NCI-H69 (cell line): Measurements from ENCODE around the gene SELE.
"Not testable (repeated sequence)": the region's sequence is repeated elsewhere in the genome, so short reads cannot be mapped to it uniquely, and the experiment has no call there.

Experiments used
- DNase-seq: peaks from one replicate; lab custom pipeline; 2025; lab: John Stamatoyannopoulos, UW

Gene SELE

DNA sequence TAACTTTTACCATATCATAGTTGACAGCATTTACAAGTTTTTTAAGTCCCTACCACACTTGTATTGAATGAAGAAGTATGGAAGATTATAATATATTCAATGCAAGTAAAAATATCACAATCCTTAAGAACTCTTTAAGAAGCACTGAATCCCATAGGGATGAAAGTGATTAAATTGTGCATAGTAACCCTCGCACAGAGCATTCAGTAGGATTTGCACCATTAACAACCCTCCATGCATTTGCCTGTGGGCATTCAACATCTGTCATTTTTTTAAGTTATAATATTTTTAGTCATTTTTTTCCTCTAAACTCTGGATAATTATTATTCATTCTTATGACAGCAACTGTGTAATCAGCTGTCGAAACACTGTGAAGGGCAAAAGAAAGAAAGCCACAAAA is 10.1 kb downstream of the SELE start:
- DNase-seq: no peak

DNA sequence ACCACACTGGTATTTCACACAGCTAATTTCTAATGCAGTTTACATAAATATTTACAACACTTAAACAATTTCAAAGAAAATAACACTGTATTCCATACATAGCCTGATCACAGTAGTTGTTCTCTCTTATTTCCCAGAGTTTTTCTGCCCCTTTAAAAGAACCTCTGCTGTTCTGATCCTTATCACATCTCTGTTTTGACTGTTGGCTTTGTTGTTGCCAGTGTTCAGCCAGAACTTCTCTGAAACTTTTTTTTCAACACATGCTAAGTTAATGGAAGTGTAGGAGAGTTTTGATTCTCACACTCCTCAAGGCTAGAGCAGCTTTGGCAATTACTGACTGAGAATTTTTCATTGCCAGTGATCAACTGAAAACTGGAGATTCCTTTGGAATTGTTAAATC is 11.1 kb downstream of the SELE start:
- no peak for DNase-seq

- not testable (repeated sequence) for DNase-seq
Measured at GRCh38 chr1:169715100-169715499, 18.8 kb downstream of the SELE start.

GRCh38 chr1:169713090-169713489 is 20.8 kb downstream of the SELE start:
- DNase-seq: not testable (repeated sequence)

- DNase-seq: no peak
Measured at GRCh38 chr1:169712309-169712631, 21.6 kb downstream of the SELE start.

- DNase-seq: peak; percentile 76
Measured at GRCh38 chr1:169711469-169712308, 22.2 kb downstream of the SELE start, which contains the start of gene SELL. TSS of gene SELL (minus strand) at chr1:169711620. CDS start at chr1:169711498, 122 bp downstream.

DNA sequence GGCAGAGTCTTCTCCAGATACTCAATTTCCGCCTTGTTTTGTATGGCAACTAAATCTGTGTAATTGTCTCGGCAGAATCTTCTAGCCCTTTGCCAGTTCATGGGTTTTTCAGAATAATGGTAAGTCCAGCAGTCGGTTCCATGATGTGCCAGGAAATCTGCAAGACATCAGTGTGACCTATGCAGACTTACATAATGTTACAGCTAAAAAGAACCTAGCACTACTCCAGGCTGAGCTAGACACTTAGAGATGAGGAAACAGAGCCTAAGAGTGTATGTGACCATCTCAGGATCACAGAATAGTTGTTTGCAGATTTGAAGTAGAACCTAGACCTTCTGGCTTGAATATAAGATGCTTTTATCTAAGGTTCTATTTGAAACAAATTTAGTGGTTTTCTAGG is 25.2 kb downstream of the SELE start:
- DNase-seq: no peak

DNA sequence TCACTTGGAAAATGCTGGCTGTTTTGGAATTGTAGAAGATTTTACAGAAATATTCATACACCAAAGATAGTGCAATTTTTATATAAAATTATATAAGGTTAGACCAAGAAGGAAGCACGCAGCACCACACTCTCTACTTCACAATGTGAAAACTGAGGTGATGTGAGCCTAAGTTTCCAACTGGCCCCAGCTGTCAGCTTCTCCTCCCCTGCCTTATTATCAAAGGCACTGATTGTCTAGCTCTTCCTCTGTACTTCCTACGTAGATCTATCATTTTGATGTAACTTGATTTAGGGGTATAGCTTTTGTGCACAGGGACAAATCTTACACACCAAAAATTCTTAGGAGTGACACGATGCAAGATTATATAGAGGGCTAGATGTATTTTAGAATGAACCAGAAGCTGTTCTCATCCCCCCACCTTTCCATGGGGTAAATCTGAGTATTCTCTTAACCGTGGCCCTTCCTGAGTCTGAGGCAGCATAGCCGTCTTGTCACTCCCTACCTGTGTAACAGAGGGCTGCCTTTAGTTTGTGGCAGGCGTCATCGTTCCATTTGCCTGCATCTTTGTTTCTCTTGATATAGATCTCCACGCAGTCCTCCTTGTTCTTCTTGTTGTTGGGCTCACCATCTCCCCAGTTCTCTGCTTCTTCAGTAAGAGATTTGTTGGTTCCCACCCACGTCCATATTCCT is 25.8 kb downstream of the SELE start:
- DNase-seq: no peak

DNA sequence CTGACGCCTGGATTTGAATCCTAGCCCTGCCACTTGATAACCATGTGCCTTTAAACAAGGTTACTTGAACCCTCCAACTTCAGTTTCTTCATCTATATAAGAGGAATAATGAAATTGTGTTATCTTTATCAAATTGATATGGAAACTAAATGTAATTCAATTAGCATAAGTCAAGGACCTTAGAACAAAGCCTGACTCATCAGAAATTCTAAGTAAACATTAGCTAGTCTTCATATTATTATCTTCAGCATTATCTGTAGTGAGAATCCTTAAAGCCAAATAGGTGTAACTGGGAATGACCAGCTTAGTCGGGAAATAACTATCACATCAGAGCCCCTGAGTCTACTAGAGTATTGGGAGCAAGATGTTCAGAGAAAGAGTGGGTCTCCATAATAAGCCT is 29.1 kb downstream of the SELE start:
- no peak for DNase-seq

GRCh38 chr1:169701261-169702005 is 32.4 kb downstream of the SELE start:
- no peak for DNase-seq

- DNase-seq: no peak
Measured at GRCh38 chr1:169699707-169700106, 34.2 kb downstream of the SELE start.

DNA sequence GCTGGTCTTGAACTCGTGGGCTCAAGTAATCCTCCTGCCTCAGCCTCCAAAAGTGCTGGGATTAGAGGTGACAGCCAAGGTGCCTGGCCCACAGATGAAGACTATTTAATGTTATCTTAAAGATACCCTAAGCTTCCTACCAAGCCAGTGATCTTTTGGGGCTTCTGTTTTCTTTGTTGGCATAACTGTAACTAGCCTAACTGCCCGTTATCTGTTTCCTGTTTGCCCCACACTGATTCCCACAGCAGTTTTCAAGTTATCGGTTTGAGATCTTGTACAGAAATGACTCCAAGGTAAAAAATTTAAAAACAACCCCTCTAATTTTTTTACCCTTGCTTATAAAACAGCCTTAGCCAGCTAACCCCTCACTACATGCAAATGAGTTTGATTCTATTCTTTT is 34.9 kb downstream of the SELE start:
- DNase-seq: no peak

- no peak for DNase-seq
Measured at GRCh38 chr1:169697755-169698154, 36.1 kb downstream of the SELE start.

- DNase-seq: no peak
Measured at GRCh38 chr1:169696273-169697100, 37.4 kb downstream of the SELE start.

- no peak for DNase-seq
Measured at GRCh38 chr1:169694304-169695075, 39.4 kb downstream of the SELE start.

DNA sequence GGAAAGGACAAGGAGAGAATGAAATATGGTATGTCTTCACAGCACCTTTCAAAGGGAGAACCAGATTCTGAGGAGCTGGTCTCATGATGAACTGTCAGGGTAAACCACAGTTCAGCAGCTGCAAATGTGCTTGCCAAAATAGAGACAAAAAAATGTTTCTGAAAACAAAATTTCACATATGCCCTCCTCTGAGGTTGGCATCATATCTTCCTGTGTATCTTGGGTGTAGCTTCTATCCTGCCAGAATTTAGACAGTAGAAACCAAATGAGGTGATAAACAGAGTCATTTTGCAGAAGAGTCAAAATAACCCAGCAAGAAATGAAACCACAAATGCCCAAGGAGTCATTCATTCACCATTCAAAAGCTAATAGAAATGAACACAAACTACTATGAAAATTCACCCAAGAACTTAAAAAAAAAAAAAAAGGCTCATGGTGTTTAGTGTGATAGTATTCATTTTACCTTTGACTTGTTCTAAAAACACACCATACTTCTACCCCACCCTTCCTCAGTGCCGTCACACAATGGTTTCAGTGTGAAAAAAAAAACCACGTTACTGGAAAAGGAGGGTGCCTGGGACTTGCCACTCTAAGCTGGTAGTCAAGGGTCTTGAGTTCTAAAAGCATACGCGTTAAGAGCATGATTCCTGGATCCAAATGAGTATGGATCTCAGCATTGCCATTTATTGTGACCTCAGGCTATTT is 41.0 kb downstream of the SELE start:
- no peak for DNase-seq

GRCh38 chr1:169690489-169690888 is 43.4 kb downstream of the SELE start:
- no peak for DNase-seq

GRCh38 chr1:169689395-169689794 is 44.5 kb downstream of the SELE start:
- DNase-seq: no peak

GRCh38 chr1:169688377-169688776 is 45.5 kb downstream of the SELE start:
- not testable (repeated sequence) for DNase-seq

- DNase-seq: no peak
Measured at GRCh38 chr1:169683661-169684060, 50.2 kb downstream of the SELE start.
